Naive thymus-derived CD8-positive, alpha-beta T cell (primary cell): Measurements from ENCODE around the gene HDAC8. TPM values are rescaled to one million over a fixed set of nuclear protein-coding genes. Genes with fewer than 3 reads are reported as not detected.
A peak's percentile ranks its signal among the peaks of the same experiment; 100 is the strongest.
"Not testable (repeated sequence)": the region's sequence is repeated elsewhere in the genome, so short reads cannot be mapped to it uniquely, and the experiment has no call there.

Experiments
- ATAC-seq, 2 donors: fragments of 150-1000 bp; cut with Tn5 transposase in 1 of 2; sonication (Bioruptor Pico), chemical (Tn5 transposase) in 1 of 2; 1 replicate in 1 of 2; 2 replicates in 1 of 2; pipeline ENCODE4 v1.10.0; 2021; ENCODE audit warnings: mild to moderate bottlenecking in 2 of 2, moderate library complexity in 2 of 2
- POLR2A ChIA-PET: fragments of 350-600 bp; sonication (Branson Sonifier 250); formaldehyde crosslinking; loops from one replicate; lab custom pipeline; 2021; ENCODE audit warnings: antibody characterized with exemption; lab: Charles Lee
- DNase-seq, 10 donors: peaks; one replicate each; pipeline versions ENCODE4 v3.0.0 to v3.0.0-alpha.2; 2020 to 2022
- H3K27ac Mint-ChIP-seq, 10 donors: one replicate each; pipeline ENCODE4 v1.8.0; 2020 to 2022; ENCODE audit warnings: mild to moderate bottlenecking in 10 of 10, mixed read lengths in 10 of 10, moderate library complexity in 4 of 10, inconsistent platforms in 1 of 10
- H3K27me3 Mint-ChIP-seq, 5 donors: one replicate each; pipeline ENCODE4 v1.8.0; 2021 to 2022; ENCODE audit warnings: mixed read lengths in 5 of 5
- H3K36me3 Mint-ChIP-seq, 3 donors: one replicate each; pipeline ENCODE4 v1.8.0; 2020 to 2022; ENCODE audit warnings: mixed read lengths in 3 of 3, mild to moderate bottlenecking in 2 of 3, inconsistent platforms in 1 of 3
- H3K4me1 Mint-ChIP-seq, 4 donors: one replicate each; pipeline ENCODE4 v1.8.0; 2021 to 2022; ENCODE audit warnings: mixed read lengths in 4 of 4
- H3K4me3 Mint-ChIP-seq, 10 donors: one replicate each; pipeline ENCODE4 v1.8.0; 2020 to 2022; ENCODE audit warnings: mild to moderate bottlenecking in 10 of 10, mixed read lengths in 10 of 10, moderate library complexity in 6 of 10, inconsistent platforms in 1 of 10
- H3K9me3 Mint-ChIP-seq, 9 donors: one replicate each; pipeline ENCODE4 v1.8.0; 2020 to 2022; ENCODE audit warnings: mixed read lengths in 9 of 9, mild to moderate bottlenecking in 3 of 9, inconsistent platforms in 1 of 9, moderate library complexity in 1 of 9
- polyA plus RNA-seq, 3 donors: library from polyadenylated mRNA; unstranded; fragments of 300-500 nt; fragmentation: Illumina TruSeq; gene quantifications; one replicate each; pipeline ENCODE4 v1.2.3, GENCODE V29; 2021
- total RNA-seq, 8 experiments: library from RNA in 2 of 8; stranded (reverse) in 2 of 8; gene quantifications; one replicate each; pipeline ENCODE4 v1.2.3 and lab custom pipeline; 2021 to 2026

Gene HDAC8
- total and polyA plus RNA-seq, 5 experiments from 2014 or later = 11.5 to 21.9 (median 14.0) TPM

GRCh38 chrX:72568406-72569092, 4.1 kb downstream of the HDAC8 start:
- Mint-ChIP-seq H3K27me3 (no peaks in the 10 kb centered on the region), H3K36me3 (peaks cover 4 to 45% (median 23%) of the 10 kb centered on the region in 3 donors), H3K27ac (no peak overlapping the region), H3K4me1 (peaks cover 0 to 17% (median 10%) of the 10 kb centered on the region in 4 donors), H3K9me3 (no peaks in the 10 kb centered on the region), H3K4me3 (no peak overlapping the region)
- POLR2A ChIA-PET = no interaction called here
- no peak for ATAC-seq
- no peak for DNase-seq

GRCh38 chrX:72566448-72566847, 6.2 kb downstream of the HDAC8 start:
- H3K36me3 Mint-ChIP-seq = peaks cover 0 to 59% (median 30%) of the 10 kb centered on the region in 3 donors
- H3K27ac Mint-ChIP-seq = no peak overlapping the region
- H3K4me3 Mint-ChIP-seq = no peak overlapping the region
- no peaks in the 10 kb centered on the region for H3K27me3 Mint-ChIP-seq
- POLR2A ChIA-PET = no interaction called here
- DNase-seq (no peak), ATAC-seq (no peak)
- H3K4me1 Mint-ChIP-seq = peaks cover 0 to 12% (median 3%) of the 10 kb centered on the region in 4 donors
- no peaks in the 10 kb centered on the region for H3K9me3 Mint-ChIP-seq

DNA sequence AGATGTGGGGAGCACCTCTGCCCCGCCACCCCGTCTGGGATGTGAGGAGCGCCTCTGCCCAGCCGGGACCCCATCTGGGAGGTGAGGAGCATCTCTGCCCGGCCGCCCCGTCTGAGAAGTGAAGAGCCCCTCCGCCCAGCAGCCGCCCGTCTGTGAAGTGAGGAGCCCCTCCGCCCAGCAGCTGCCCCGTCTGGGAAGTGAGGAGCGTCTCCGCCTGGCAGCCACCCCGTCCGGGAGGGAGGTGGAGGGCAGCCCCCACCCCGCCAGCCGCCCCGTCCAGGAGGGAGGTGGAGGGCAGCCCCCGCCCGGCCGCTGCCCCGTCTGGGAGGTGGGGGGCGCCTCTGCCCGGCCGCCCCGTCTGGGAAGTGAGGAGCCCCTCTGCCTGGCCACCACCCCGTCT, 13.0 kb downstream of the HDAC8 start:
- DNase-seq, ATAC-seq, H3K27me3 Mint-ChIP-seq, H3K9me3 Mint-ChIP-seq, H3K27ac Mint-ChIP-seq, POLR2A ChIA-PET, H3K4me3 Mint-ChIP-seq: not testable (repeated sequence)
- H3K4me1 Mint-ChIP-seq = peaks cover 9 to 23% (median 18%) of the 10 kb centered on the region in 4 donors
- H3K36me3 Mint-ChIP-seq = peaks cover 6 to 53% (median 10%) of the 10 kb centered on the region in 3 donors

GRCh38 chrX:72554448-72555140, 18.0 kb downstream of the HDAC8 start:
- Mint-ChIP-seq H3K9me3 (peaks cover 0 to 2% (median 0%) of the 10 kb centered on the region in 9 donors), H3K27ac (no peak overlapping the region), H3K4me3 (no peak overlapping the region), H3K4me1 (peaks cover 9 to 21% (median 17%) of the 10 kb centered on the region in 4 donors), H3K27me3 (no peaks in the 10 kb centered on the region), H3K36me3 (peaks cover under 1 to 42% (median 6%) of the 10 kb centered on the region in 3 donors)
- POLR2A ChIA-PET = no interaction called here
- no peak for ATAC-seq
- no peak for DNase-seq

- Mint-ChIP-seq H3K36me3 (peaks cover 2 to 40% (median 6%) of the 10 kb centered on the region in 3 donors), H3K4me1 (peaks cover 5 to 13% (median 9%) of the 10 kb centered on the region in 4 donors)
- POLR2A ChIA-PET, DNase-seq, H3K4me3 Mint-ChIP-seq, H3K9me3 Mint-ChIP-seq, ATAC-seq, H3K27ac Mint-ChIP-seq, H3K27me3 Mint-ChIP-seq: not testable (repeated sequence)
These were observed 20.2 kb downstream of the HDAC8 start for GRCh38 chrX:72552443-72552842.

GRCh38 chrX:72545990-72546389, 26.7 kb downstream of the HDAC8 start:
- Mint-ChIP-seq H3K4me3 (no peak overlapping the region), H3K9me3 (no peaks in the 10 kb centered on the region), H3K36me3 (peaks cover 0 to 52% (median 10%) of the 10 kb centered on the region in 3 donors), H3K27me3 (no peaks in the 10 kb centered on the region), H3K4me1 (peaks cover 0 to 17% (median 6%) of the 10 kb centered on the region in 4 donors), H3K27ac (no peak overlapping the region)
- POLR2A ChIA-PET = no interaction called here
- ATAC-seq (no peak), DNase-seq (no peak)

DNA sequence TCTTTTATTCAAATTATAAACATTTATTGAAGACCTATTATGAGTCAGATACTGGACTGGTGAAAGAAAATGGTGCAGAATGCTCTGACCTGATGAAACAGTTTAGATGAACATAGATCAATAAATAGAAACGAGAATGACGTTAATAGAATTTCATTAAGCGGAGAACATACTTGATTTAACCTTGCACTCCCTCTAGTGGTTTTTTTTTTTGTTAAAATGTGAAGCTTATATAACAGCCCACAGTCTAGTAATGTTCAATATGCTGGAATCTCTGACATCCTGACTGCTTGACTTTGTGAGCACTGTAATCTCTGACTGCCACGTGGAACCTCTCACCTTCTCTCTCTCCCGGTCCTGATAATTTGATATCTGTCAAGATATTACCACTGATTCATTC, 32.3 kb downstream of the HDAC8 start:
- POLR2A ChIA-PET = no interaction called here
- Mint-ChIP-seq H3K36me3 (peaks cover 0 to 42% (median 8%) of the 10 kb centered on the region in 3 donors), H3K27me3 (no peaks in the 10 kb centered on the region), H3K4me3 (no peak overlapping the region), H3K9me3 (no peaks in the 10 kb centered on the region), H3K27ac (peak overlapping the region in 1 of 10 donors; percentile 8), H3K4me1 (peaks cover 0 to 12% (median 0%) of the 10 kb centered on the region in 4 donors)
- no peak for ATAC-seq
- DNase-seq = no peak

- Mint-ChIP-seq H3K9me3 (no peaks in the 10 kb centered on the region), H3K36me3 (peaks cover 0 to 43% (median 7%) of the 10 kb centered on the region in 3 donors), H3K27me3 (no peaks in the 10 kb centered on the region), H3K4me3 (no peak overlapping the region), H3K4me1 (peaks cover 0 to 12% (median 0%) of the 10 kb centered on the region in 4 donors), H3K27ac (no peak overlapping the region)
- POLR2A ChIA-PET = no interaction called here
- DNase-seq (no peak), ATAC-seq (no peak)
These were observed 32.8 kb downstream of the HDAC8 start for GRCh38 chrX:72539822-72540221.

GRCh38 chrX:72536542-72536941, 36.1 kb downstream of the HDAC8 start:
- H3K9me3 Mint-ChIP-seq = no peaks in the 10 kb centered on the region
- POLR2A ChIA-PET = no interaction called here
- ATAC-seq = no peak
- peaks cover 0 to 6% (median 0%) of the 10 kb centered on the region in 4 donors for H3K4me1 Mint-ChIP-seq
- H3K36me3 Mint-ChIP-seq = peaks cover 0 to 37% (median 3%) of the 10 kb centered on the region in 3 donors
- H3K27ac Mint-ChIP-seq = no peak overlapping the region
- DNase-seq = no peak
- H3K4me3 Mint-ChIP-seq = no peak overlapping the region
- no peaks in the 10 kb centered on the region for H3K27me3 Mint-ChIP-seq

- DNase-seq = no peak
- H3K4me3 Mint-ChIP-seq = no peak overlapping the region
- no peak for ATAC-seq
- H3K27ac Mint-ChIP-seq = no peak overlapping the region
- peaks cover 9 to 27% (median 9%) of the 10 kb centered on the region in 3 donors for H3K36me3 Mint-ChIP-seq
- peaks cover 0 to 8% (median 5%) of the 10 kb centered on the region in 4 donors for H3K4me1 Mint-ChIP-seq
- no peaks in the 10 kb centered on the region for H3K27me3 Mint-ChIP-seq
- POLR2A ChIA-PET = no interaction called here
- H3K9me3 Mint-ChIP-seq = peaks cover 0 to 4% (median 0%) of the 10 kb centered on the region in 9 donors
These were observed 40.3 kb downstream of the HDAC8 start for GRCh38 chrX:72532366-72532765.

GRCh38 chrX:72526534-72527508, 45.8 kb downstream of the HDAC8 start:
- POLR2A ChIA-PET = no interaction called here
- Mint-ChIP-seq H3K36me3 (peaks cover 9 to 19% (median 16%) of the 10 kb centered on the region in 3 donors), H3K27me3 (no peaks in the 10 kb centered on the region), H3K9me3 (peaks cover 0 to 4% (median 0%) of the 10 kb centered on the region in 9 donors), H3K4me1 (peaks cover 17 to 22% (median 20%) of the 10 kb centered on the region in 4 donors), H3K27ac (peak overlapping the region in 1 of 10 donors; percentile 49), H3K4me3 (no peak overlapping the region)
- ATAC-seq (no peak), DNase-seq (no peak)

DNA sequence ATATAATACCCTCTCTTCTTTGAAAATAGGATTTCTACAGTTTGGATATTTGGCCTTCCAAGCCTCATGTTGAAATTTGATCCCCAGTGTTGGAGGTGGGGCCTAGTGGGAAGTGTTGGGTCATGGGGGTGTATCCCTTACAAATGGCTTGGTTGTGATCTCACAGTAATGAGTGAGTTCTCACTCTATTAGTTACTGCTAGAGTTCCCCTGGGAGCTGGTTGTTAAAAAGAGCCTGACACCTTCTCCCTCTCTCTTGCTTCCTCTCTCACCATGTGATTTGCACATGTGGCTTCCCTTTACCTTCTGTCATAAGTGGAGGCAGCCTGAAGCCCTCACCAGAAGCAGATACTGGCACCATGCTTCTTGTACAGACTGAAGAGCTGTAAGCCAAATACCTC, 73.9 kb downstream of the HDAC8 start:
- Mint-ChIP-seq H3K9me3 (peaks cover 0 to 31% (median 7%) of the 10 kb centered on the region in 9 donors), H3K27me3 (no peaks in the 10 kb centered on the region), H3K36me3 (peaks cover 19 to 41% (median 39%) of the 10 kb centered on the region in 3 donors), H3K4me3 (no peak overlapping the region), H3K4me1 (peaks cover 2 to 5% (median 4%) of the 10 kb centered on the region in 4 donors), H3K27ac (no peak overlapping the region)
- POLR2A ChIA-PET = no interaction called here
- ATAC-seq = no peak
- no peak for DNase-seq
